Measurements from ENCODE around the gene TP53I11.

DNA sequence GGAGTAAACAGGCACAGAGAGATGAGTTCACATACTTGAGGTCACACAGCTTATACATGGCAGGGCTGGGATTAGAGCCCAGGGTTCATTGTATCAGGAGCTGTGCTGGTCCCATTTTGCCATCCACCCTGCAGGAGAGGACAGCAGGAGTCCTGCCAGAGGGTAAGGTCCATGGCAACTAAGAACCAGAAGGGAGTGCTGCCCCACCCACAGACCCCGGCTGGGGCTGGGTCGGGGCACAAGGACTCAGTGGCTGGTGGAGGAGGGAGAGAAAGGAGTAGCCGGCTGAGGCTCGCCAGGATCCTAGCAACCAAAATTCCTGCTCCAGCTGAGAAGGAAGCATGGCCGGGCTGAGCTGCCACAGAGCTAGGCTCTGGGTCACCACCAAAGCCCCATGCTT is 25.9 kb upstream of the TP53I11 start:
- TF ChIP-seq, protein P1, sequence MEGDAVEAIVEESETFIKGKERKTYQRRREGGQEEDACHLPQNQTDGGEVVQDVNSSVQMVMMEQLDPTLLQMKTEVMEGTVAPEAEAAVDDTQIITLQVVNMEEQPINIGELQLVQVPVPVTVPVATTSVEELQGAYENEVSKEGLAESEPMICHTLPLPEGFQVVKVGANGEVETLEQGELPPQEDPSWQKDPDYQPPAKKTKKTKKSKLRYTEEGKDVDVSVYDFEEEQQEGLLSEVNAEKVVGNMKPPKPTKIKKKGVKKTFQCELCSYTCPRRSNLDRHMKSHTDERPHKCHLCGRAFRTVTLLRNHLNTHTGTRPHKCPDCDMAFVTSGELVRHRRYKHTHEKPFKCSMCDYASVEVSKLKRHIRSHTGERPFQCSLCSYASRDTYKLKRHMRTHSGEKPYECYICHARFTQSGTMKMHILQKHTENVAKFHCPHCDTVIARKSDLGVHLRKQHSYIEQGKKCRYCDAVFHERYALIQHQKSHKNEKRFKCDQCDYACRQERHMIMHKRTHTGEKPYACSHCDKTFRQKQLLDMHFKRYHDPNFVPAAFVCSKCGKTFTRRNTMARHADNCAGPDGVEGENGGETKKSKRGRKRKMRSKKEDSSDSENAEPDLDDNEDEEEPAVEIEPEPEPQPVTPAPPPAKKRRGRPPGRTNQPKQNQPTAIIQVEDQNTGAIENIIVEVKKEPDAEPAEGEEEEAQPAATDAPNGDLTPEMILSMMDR (IDR thresholded peaks at IDR 0.05; ENCODE audit: extremely low read depth in 1 of 2, insufficient read depth in 1 of 2, low read depth in 1 of 2, low read length in 2 of 2): no peak
- TF ChIP-seq POLR2AphosphoS5 (IDR thresholded peaks at IDR 0.05; ENCODE audit: insufficient read depth, low read depth, low read length) (no peak), MYC (IDR thresholded peaks at IDR 0.05; ENCODE audit: low read depth, low read length) (no peak), EZH2 (IDR thresholded peaks at IDR 0.05; ENCODE audit: borderline replicate concordance, low read depth, low read length, severe bottlenecking) (no peak)

All from endothelial cell of umbilical vein (primary cell).